Calu3 (cell line): ENCODE measurements around the gene OTC. TPM values are rescaled to one million over a fixed set of nuclear protein-coding genes. Genes with fewer than 3 reads are reported as not detected.
A peak's percentile ranks its signal among the peaks of the same experiment; 100 is the strongest.

Source experiments
- BruUV-seq: library from RNA; stranded (reverse); fragments of 400-500 nt; replicated peaks from 2 replicates; lab custom pipeline; 2021; lab: Mats Ljungman, UMichigan
- CTCF ChIA-PET: fragments of 300-600 bp; sonication (Branson Sonifier 250); formaldehyde crosslinking; loops from one replicate; lab custom pipeline; 2022; ENCODE audit warnings: antibody characterized with exemption; lab: Charles Lee
- DNase-seq: peaks from one replicate; pipeline ENCODE4 v3.0.0; 2022
- H3K27ac Mint-ChIP-seq: one replicate; pipeline ENCODE4 v1.8.0; 2022; ENCODE audit warnings: mixed read lengths; ENCODE audit not compliant: unreplicated experiment
- H3K27me3 Mint-ChIP-seq: one replicate; pipeline ENCODE4 v1.8.0; 2022; ENCODE audit warnings: mixed read lengths; ENCODE audit not compliant: unreplicated experiment
- H3K36me3 Mint-ChIP-seq: one replicate; pipeline ENCODE4 v1.8.0; 2022; ENCODE audit warnings: mild to moderate bottlenecking, moderate library complexity, mixed read lengths; ENCODE audit not compliant: insufficient read depth, unreplicated experiment
- H3K4me1 Mint-ChIP-seq: one replicate; pipeline ENCODE4 v1.8.0; 2022; ENCODE audit warnings: mild to moderate bottlenecking, low read depth, mixed read lengths; ENCODE audit not compliant: unreplicated experiment
- H3K4me3 Mint-ChIP-seq: one replicate; pipeline ENCODE4 v1.8.0; 2022; ENCODE audit warnings: mild to moderate bottlenecking, low read depth, moderate library complexity, mixed read lengths; ENCODE audit not compliant: unreplicated experiment
- H3K9me3 Mint-ChIP-seq: one replicate; pipeline ENCODE4 v1.8.0; 2022; ENCODE audit warnings: low read depth, mixed read lengths; ENCODE audit not compliant: unreplicated experiment
- CTCF ChIP-seq: fragments of 200-600 bp; IDR thresholded peaks from one replicate; pipeline ENCODE4 v1.8.0; 2022; ENCODE audit warnings: antibody characterized with exemption; ENCODE audit not compliant: unreplicated experiment
- intact Hi-C: fragments of 100-400 bp; cut with micrococcal nuclease; formaldehyde crosslinking; loops from one replicate; pipeline ENCODE4 v1.10.0; 2022; ENCODE audit not compliant: unreplicated experiment
- total RNA-seq: library from RNA; stranded (reverse); gene quantifications from 2 replicates; pipeline ENCODE4 v1.2.3, GENCODE V29; 2022

OTC gene
- total RNA-seq, 1 experiment from 2014 or later, result not detected

- no peaks in the 10 kb centered on the region for H3K9me3 Mint-ChIP-seq
- CTCF ChIA-PET, result no interaction called here
- intact Hi-C loops, result no loop called here
- no peaks in the 10 kb centered on the region for H3K4me1 Mint-ChIP-seq
- no peak overlapping the region for H3K4me3 Mint-ChIP-seq
- no TSS peak for BruUV-seq
- no peak for TF ChIP-seq CTCF
- no peaks in the 10 kb centered on the region for H3K27me3 Mint-ChIP-seq
- no peak for DNase-seq
- no peaks in the 10 kb centered on the region for H3K36me3 Mint-ChIP-seq
- H3K27ac Mint-ChIP-seq, result no peak overlapping the region
Observed at GRCh38 chrX:38365954-38366353, 13.6 kb downstream of the OTC start.

GRCh38 chrX:38368774-38369173 is 16.4 kb downstream of the OTC start:
- BruUV-seq, result no TSS peak
- H3K27me3 Mint-ChIP-seq, result no peaks in the 10 kb centered on the region
- no peaks in the 10 kb centered on the region for H3K36me3 Mint-ChIP-seq
- no peak for TF ChIP-seq CTCF
- H3K27ac Mint-ChIP-seq, result no peak overlapping the region
- intact Hi-C loops, result no loop called here
- H3K9me3 Mint-ChIP-seq, result no peaks in the 10 kb centered on the region
- DNase-seq, result no peak
- no peak overlapping the region for H3K4me3 Mint-ChIP-seq
- no peaks in the 10 kb centered on the region for H3K4me1 Mint-ChIP-seq
- CTCF ChIA-PET, result no interaction called here

- no peaks in the 10 kb centered on the region for H3K4me1 Mint-ChIP-seq
- CTCF ChIA-PET, result no interaction called here
- H3K27ac Mint-ChIP-seq, result no peak overlapping the region
- H3K27me3 Mint-ChIP-seq, result no peaks in the 10 kb centered on the region
- intact Hi-C loops, result no loop called here
- no peaks in the 10 kb centered on the region for H3K9me3 Mint-ChIP-seq
- no peak for TF ChIP-seq CTCF
- no peak overlapping the region for H3K4me3 Mint-ChIP-seq
- no TSS peak for BruUV-seq
- no peak for DNase-seq
- no peaks in the 10 kb centered on the region for H3K36me3 Mint-ChIP-seq
Observed at GRCh38 chrX:38371641-38372040, 19.2 kb downstream of the OTC start.

- H3K27me3 Mint-ChIP-seq, result peaks cover 8% of the 10 kb centered on the region
- H3K36me3 Mint-ChIP-seq, result no peaks in the 10 kb centered on the region
- intact Hi-C loops, result no loop called here
- DNase-seq, result no peak
- H3K4me1 Mint-ChIP-seq, result no peaks in the 10 kb centered on the region
- TF ChIP-seq CTCF, result no peak
- H3K4me3 Mint-ChIP-seq, result no peak overlapping the region
- no TSS peak for BruUV-seq
- H3K27ac Mint-ChIP-seq, result no peak overlapping the region
- CTCF ChIA-PET, result no interaction called here
- H3K9me3 Mint-ChIP-seq, result no peaks in the 10 kb centered on the region
Observed at GRCh38 chrX:38374431-38374830, 22.0 kb downstream of the OTC start.

GRCh38 chrX:38375891-38376290 is 23.5 kb downstream of the OTC start:
- DNase-seq, result peak; percentile 4
- CTCF ChIA-PET, result no interaction called here
- peaks cover 8% of the 10 kb centered on the region for H3K27me3 Mint-ChIP-seq
- no TSS peak for BruUV-seq
- no peak overlapping the region for H3K4me3 Mint-ChIP-seq
- no peaks in the 10 kb centered on the region for H3K9me3 Mint-ChIP-seq
- intact Hi-C loops, result loop anchor here (1.0 kb wide), 1 partner anchor 278 kb away; no protein-coding TSS in a partner anchor
- TF ChIP-seq CTCF, result peak; percentile 23
- no peaks in the 10 kb centered on the region for H3K36me3 Mint-ChIP-seq
- no peaks in the 10 kb centered on the region for H3K4me1 Mint-ChIP-seq
- no peak overlapping the region for H3K27ac Mint-ChIP-seq
